PFSK-1 (cell line): Measurements from ENCODE around the gene ZNF827.

Experiments
- POLR2AphosphoS5 ChIP-seq: IDR thresholded peaks from 2 replicates; pipeline ENCODE4 v1.6.1; 2012; ENCODE audit warnings: low read depth, mild to moderate bottlenecking, control low read depth, low read length, moderate library complexity
- SIN3A ChIP-seq: IDR thresholded peaks from 2 replicates; pipeline ENCODE4 v1.6.1; 2012; ENCODE audit warnings: mild to moderate bottlenecking, low read length, moderate library complexity, borderline replicate concordance; ENCODE audit not compliant: insufficient read depth
- TAF1 ChIP-seq: IDR thresholded peaks from 2 replicates; pipeline ENCODE4 v1.6.1; 2012; ENCODE audit warnings: low read length, control low read depth, borderline replicate concordance; ENCODE audit not compliant: insufficient read depth
- TF ChIP-seq, protein P1 (sequence below), 2 experiments: IDR thresholded peaks; 2 replicates each; pipeline versions ENCODE4 v1.6.1 to v1.8.0; 2011 to 2012; ENCODE audit warnings: low read depth in 2 of 2, low read length in 2 of 2, control low read depth in 1 of 2, inconsistent platforms in 1 of 2, mild to moderate bottlenecking in 1 of 2, moderate library complexity in 1 of 2; ENCODE audit not compliant: insufficient read depth in 1 of 2

GRCh38 chr4:145945431-145946155 lies 7.0 kb upstream of the ZNF827 start:
- TF ChIP-seq POLR2AphosphoS5 (no peak), TAF1 (no peak), SIN3A (no peak)
- TF ChIP-seq, protein P1, sequence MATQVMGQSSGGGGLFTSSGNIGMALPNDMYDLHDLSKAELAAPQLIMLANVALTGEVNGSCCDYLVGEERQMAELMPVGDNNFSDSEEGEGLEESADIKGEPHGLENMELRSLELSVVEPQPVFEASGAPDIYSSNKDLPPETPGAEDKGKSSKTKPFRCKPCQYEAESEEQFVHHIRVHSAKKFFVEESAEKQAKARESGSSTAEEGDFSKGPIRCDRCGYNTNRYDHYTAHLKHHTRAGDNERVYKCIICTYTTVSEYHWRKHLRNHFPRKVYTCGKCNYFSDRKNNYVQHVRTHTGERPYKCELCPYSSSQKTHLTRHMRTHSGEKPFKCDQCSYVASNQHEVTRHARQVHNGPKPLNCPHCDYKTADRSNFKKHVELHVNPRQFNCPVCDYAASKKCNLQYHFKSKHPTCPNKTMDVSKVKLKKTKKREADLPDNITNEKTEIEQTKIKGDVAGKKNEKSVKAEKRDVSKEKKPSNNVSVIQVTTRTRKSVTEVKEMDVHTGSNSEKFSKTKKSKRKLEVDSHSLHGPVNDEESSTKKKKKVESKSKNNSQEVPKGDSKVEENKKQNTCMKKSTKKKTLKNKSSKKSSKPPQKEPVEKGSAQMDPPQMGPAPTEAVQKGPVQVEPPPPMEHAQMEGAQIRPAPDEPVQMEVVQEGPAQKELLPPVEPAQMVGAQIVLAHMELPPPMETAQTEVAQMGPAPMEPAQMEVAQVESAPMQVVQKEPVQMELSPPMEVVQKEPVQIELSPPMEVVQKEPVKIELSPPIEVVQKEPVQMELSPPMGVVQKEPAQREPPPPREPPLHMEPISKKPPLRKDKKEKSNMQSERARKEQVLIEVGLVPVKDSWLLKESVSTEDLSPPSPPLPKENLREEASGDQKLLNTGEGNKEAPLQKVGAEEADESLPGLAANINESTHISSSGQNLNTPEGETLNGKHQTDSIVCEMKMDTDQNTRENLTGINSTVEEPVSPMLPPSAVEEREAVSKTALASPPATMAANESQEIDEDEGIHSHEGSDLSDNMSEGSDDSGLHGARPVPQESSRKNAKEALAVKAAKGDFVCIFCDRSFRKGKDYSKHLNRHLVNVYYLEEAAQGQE (IDR thresholded peaks at IDR 0.05; ENCODE audit: insufficient read depth in 1 of 2, low read depth in 2 of 2, low read length in 2 of 2) = no peak
